Spleen (tissue), 11 donors: Measurements from ENCODE around the gene PRKCE. TPM values are rescaled to one million over a fixed set of nuclear protein-coding genes. Genes with fewer than 3 reads are reported as not detected.

Experiments used
- DNase-seq: peaks from one replicate; pipeline ENCODE4 v3.0.0-alpha.2; 2020
- H3K27ac ChIP-seq, 8 donors: fragments of 200-600 bp; sonication (generic) in 7 of 8; 1 replicate in 4 of 8; 2 replicates in 4 of 8; pipeline versions ENCODE4 v1.5.0 to v1.8.0; 2016 to 2021; ENCODE audit warnings: inconsistent platforms in 4 of 8, mild to moderate bottlenecking in 4 of 8, moderate library complexity in 1 of 8
- H3K27me3 ChIP-seq, 7 donors: fragments of 200-600 bp; sonication (generic) in 6 of 7; replicated peaks in 1 of 7; 1 replicate in 4 of 7; 2 replicates in 3 of 7; pipeline versions ENCODE4 v1.5.0 to v1.8.0; 2016 to 2021; ENCODE audit warnings: inconsistent platforms in 3 of 7, mild to moderate bottlenecking in 1 of 7
- H3K36me3 ChIP-seq, 6 donors: fragments of 200-600 bp; sonication (generic) in 5 of 6; 1 replicate in 4 of 6; 2 replicates in 2 of 6; pipeline versions ENCODE4 v1.5.0 to v1.8.0; 2016 to 2021; ENCODE audit warnings: inconsistent platforms in 2 of 6
- H3K4me1 ChIP-seq, 6 donors: fragments of 200-600 bp; sonication (generic) in 5 of 6; 1 replicate in 3 of 6; 2 replicates in 3 of 6; pipeline versions ENCODE4 v1.5.0 to v1.8.0; 2016 to 2021; ENCODE audit warnings: inconsistent platforms in 3 of 6
- H3K4me3 ChIP-seq, 8 donors: fragments of 200-600 bp; sonication (generic) in 7 of 8; 1 replicate in 4 of 8; 2 replicates in 4 of 8; pipeline versions ENCODE4 v1.5.0 to v1.8.0; 2016 to 2021; ENCODE audit warnings: inconsistent platforms in 4 of 8, mild to moderate bottlenecking in 4 of 8, moderate library complexity in 2 of 8
- H3K9me3 ChIP-seq, 8 donors: fragments of 200-600 bp; sonication (generic) in 7 of 8; 1 replicate in 4 of 8; 2 replicates in 4 of 8; pipeline versions ENCODE4 v1.5.0 to v1.8.0; 2016 to 2021; ENCODE audit warnings: inconsistent platforms in 4 of 8
- POLR2A ChIP-seq, 3 donors: fragments of 450-650 bp; IDR thresholded peaks; one replicate each; pipeline ENCODE4 v1.5.1; 2017; ENCODE audit warnings: antibody characterized with exemption in 3 of 3, mild to moderate bottlenecking in 1 of 3
- POLR2AphosphoS5 ChIP-seq, 3 donors: sonication (generic); formaldehyde crosslinking; IDR thresholded peaks; one replicate each; pipeline ENCODE4 v1.5.1; 2017; ENCODE audit warnings: antibody characterized with exemption in 3 of 3
- WGBS, 5 donors: extraction: QIAGEN DNeasy Blood & Tissue Kit in 3 of 5; methylation state at CpG; one replicate each; pipeline versions ENCODE4 v1.1.5 to v1.1.7; 2013 to 2018; 5-methylcytosine and 5-hydroxymethylcytosine counted together
- intact Hi-C: fragments of 100-400 bp; cut with DNase I; formaldehyde crosslinking; loops from one replicate; pipeline ENCODE4 v1.15.0; 2023; ENCODE audit warnings: low total_unique reads
- polyA plus RNA-seq, 3 donors: library from polyadenylated mRNA; stranded (reverse); fragments of 200-250 nt; gene quantifications; one replicate each; pipeline ENCODE4 v1.2.1, GENCODE V29; 2013
- total RNA-seq, 7 donors: library from RNA; depleted of rRNA in 3 of 7; stranded (reverse); fragments of >200 nt in 3 of 7; fragmentation: NEBNext Ultra II Directional in 4 of 7; extraction: Animal tissue kit (Norgen Biotek cat#: 25700) in 4 of 7; gene quantifications; one replicate each; pipeline versions ENCODE4 v1.1.0 to v1.2.1, GENCODE V29; 2016 to 2021
- TF ChIP-seq, protein P1 (sequence below), 11 experiments: fragments of 200-600 bp in 7 of 11; fragments of 450-650 bp in 4 of 11; sonication (generic) in 4 of 11; IDR thresholded peaks in 8 of 11; conservative IDR thresholded peaks in 3 of 11; 1 replicate in 7 of 11; 2 replicates in 4 of 11; pipeline versions ENCODE4 v1.4.0 to v1.8.0; 2016 to 2021; ENCODE audit warnings: antibody characterized with exemption in 11 of 11, inconsistent platforms in 4 of 11, mild to moderate bottlenecking in 1 of 11
- donor health status: healthy with polysubstance abuse.
- donor health status: DM: no; HTN: no; CAD: no; lungs with moderate emphysema.
- donor health status: DM: no; HTN: no; CAD: no.
- donor health status: Bipolar disorder and iron deficiency.
- donor health status: healthy.
- donor health status: DM: no; HTN: no; CAD: no.
- donor health status: DM: yes; HTN: yes; CAD: no.

Gene PRKCE
- total and polyA plus RNA-seq, 10 donors, result 2.5 to 43.6 (median 18.8) TPM

DNA sequence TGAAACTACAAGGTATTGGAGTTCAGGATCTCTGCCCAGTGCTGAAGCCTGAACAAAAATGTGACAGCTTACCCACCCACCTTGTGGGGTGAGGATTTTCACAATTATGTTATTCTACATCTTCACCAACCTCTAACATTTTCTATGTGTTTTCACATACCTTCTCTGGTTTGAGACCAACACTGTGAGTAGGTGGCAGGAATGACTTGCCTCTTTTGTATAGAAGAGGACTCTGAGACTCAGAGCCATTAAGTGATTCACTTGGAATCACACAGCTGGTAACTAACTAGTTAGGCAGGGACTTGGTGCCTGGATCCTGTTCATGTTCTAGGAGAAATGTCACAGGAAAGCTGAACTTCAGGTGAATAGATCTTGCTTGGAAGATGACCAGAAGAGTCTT, 25.7 kb upstream of the PRKCE start:
- no peaks in the 10 kb centered on the region for H3K27me3 ChIP-seq
- DNase-seq, result no peak
- H3K36me3 ChIP-seq, result no peaks in the 10 kb centered on the region
- no peaks in the 10 kb centered on the region for H3K4me1 ChIP-seq
- no peak overlapping the region for H3K27ac ChIP-seq
- H3K4me3 ChIP-seq, result no peak overlapping the region
- intact Hi-C loops, result no loop called here
- TF ChIP-seq POLR2A (IDR thresholded peaks at IDR 0.05) (no peak), POLR2AphosphoS5 (IDR thresholded peaks at IDR 0.05) (no peak)
- TF ChIP-seq, protein P1, sequence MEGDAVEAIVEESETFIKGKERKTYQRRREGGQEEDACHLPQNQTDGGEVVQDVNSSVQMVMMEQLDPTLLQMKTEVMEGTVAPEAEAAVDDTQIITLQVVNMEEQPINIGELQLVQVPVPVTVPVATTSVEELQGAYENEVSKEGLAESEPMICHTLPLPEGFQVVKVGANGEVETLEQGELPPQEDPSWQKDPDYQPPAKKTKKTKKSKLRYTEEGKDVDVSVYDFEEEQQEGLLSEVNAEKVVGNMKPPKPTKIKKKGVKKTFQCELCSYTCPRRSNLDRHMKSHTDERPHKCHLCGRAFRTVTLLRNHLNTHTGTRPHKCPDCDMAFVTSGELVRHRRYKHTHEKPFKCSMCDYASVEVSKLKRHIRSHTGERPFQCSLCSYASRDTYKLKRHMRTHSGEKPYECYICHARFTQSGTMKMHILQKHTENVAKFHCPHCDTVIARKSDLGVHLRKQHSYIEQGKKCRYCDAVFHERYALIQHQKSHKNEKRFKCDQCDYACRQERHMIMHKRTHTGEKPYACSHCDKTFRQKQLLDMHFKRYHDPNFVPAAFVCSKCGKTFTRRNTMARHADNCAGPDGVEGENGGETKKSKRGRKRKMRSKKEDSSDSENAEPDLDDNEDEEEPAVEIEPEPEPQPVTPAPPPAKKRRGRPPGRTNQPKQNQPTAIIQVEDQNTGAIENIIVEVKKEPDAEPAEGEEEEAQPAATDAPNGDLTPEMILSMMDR (IDR thresholded peaks at IDR 0.05 in 8 of 11, conservative IDR thresholded peaks at IDR 0.05 in 3 of 11), result no peak
- H3K9me3 ChIP-seq, result no peaks in the 10 kb centered on the region

DNA sequence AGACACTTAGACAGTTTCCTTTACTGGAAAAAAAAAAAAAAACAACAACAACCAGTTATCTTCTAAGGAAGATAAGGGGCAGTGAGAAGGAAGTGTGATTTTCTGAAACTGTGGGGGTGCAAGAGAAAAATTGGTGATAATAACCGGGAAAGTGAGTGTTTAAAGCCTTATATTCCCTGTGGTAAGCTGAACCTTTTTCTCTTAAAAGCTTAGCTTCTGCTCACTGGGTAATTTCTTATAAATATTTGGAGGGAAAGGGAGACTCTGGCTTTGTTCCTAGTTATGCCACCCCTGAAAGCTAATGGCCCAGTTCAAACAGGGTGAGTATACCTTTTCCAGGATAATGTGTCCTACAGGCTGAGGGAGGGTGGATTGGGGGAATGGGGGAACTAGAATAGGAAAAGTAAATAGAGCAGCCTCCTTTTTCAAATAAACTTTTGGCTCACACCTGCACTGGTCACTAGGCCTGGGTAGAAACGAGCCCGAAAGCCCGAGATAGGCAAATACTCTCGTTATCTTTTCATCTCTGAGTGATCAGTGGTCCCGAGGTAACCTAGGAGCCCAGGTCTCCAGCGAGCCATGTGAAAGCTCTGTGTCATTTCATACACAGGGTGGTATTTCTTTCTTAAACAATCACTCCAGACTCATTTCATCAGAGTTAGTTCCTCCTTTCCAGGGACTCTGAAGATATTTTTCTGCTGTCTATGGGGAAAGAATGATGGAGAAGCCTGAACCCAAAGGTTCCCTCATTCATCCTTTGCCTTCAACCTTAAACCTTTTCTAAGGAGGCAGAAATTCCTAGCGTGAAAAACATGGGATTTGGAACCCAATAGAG, 24.9 kb upstream of the PRKCE start:
- H3K9me3 ChIP-seq, result no peaks in the 10 kb centered on the region
- DNase-seq, result no peak
- peaks cover 0 to 7% (median 0%) of the 10 kb centered on the region in 7 donors for H3K27me3 ChIP-seq
- no peaks in the 10 kb centered on the region for H3K4me1 ChIP-seq
- intact Hi-C loops, result no loop called here
- no peak for TF ChIP-seq POLR2A (IDR thresholded peaks at IDR 0.05)
- no peak for TF ChIP-seq POLR2AphosphoS5 (IDR thresholded peaks at IDR 0.05)
- TF ChIP-seq, protein P1 (IDR thresholded peaks at IDR 0.05 in 8 of 11, conservative IDR thresholded peaks at IDR 0.05 in 3 of 11), result no peak
- no peaks in the 10 kb centered on the region for H3K36me3 ChIP-seq
- 77 to 87% (median 79%) methylated on average over 8 of the region's 8 CpGs for WGBS, 5 donors
- no peak overlapping the region for H3K27ac ChIP-seq
- H3K4me3 ChIP-seq, result no peak overlapping the region

DNA sequence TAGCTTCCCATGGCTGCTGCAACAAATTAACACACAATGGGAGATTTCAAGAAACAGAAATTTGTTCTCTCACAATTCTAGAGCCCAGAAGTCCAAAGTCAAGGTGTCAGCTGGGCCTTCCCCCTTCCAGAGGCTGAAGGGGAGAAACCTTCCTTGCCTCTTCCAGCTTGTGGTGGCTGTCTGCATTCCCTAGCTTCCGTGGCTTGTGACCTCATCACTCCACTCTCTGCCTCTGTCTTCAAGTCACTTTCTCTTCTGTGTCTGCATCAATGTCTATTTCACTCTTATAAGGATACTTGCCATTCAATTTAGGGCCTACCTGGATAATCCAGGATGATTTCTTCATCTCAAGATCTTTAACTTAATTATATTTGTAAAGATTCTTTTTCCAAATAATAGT, 23.6 kb upstream of the PRKCE start:
- no peak overlapping the region for H3K4me3 ChIP-seq
- TF ChIP-seq POLR2AphosphoS5 (IDR thresholded peaks at IDR 0.05) (no peak), POLR2A (IDR thresholded peaks at IDR 0.05) (no peak)
- TF ChIP-seq, protein P1 (IDR thresholded peaks at IDR 0.05 in 8 of 11, conservative IDR thresholded peaks at IDR 0.05 in 3 of 11), result no peak
- no peaks in the 10 kb centered on the region for H3K4me1 ChIP-seq
- no peak overlapping the region for H3K27ac ChIP-seq
- intact Hi-C loops, result no loop called here
- no peaks in the 10 kb centered on the region for H3K9me3 ChIP-seq
- WGBS, 5 donors, result 76 to 100% (median 86%) methylated on average over 1 of the region's 1 CpG
- no peaks in the 10 kb centered on the region for H3K36me3 ChIP-seq
- DNase-seq, result no peak
- peaks cover 0 to 8% (median 0%) of the 10 kb centered on the region in 7 donors for H3K27me3 ChIP-seq

DNA sequence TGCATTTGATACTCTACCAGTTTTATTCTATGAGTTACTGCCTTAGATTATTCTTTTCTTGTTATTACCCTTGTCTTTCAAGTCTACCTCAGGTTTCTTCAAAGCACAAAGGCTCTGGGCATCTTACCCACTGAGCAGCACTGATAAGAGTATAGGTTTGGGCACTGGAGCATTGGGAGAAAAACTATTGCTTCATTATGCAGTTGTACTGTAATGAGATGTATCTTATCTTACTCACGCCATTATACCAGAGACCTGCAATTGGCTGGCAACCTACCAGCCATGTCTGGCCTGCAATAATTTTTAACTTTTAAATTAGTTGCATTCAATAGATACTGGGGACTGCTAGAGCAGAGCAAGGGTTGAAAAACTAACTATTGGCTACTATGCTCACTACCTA, 21.5 kb upstream of the PRKCE start:
- Histone ChIP-seq H3K36me3 (no peaks in the 10 kb centered on the region), H3K27ac (no peak overlapping the region), H3K4me1 (no peaks in the 10 kb centered on the region), H3K9me3 (no peaks in the 10 kb centered on the region), H3K4me3 (no peak overlapping the region), H3K27me3 (peaks cover 0 to 8% (median 0%) of the 10 kb centered on the region in 7 donors)
- intact Hi-C loops, result no loop called here
- WGBS, 5 donors, result 94 to 96% (median 96%) methylated on average over 1 of the region's 1 CpG
- TF ChIP-seq POLR2AphosphoS5 (IDR thresholded peaks at IDR 0.05) (no peak), POLR2A (IDR thresholded peaks at IDR 0.05) (no peak)
- DNase-seq, result no peak
